K562 (cell line): ENCODE measurements around the gene ZFTA. TPM values are rescaled to one million over a fixed set of nuclear protein-coding genes. Genes with fewer than 3 reads are reported as not detected.

Experiments
- ATAC-seq: fragments of 200-7000 bp; cut with Tn5 transposase; 3 replicates; pipeline ENCODE4 v1.9.1; 2020; ENCODE audit warnings: moderate library complexity
- BruUV-seq: library from RNA; stranded (reverse); fragments of 400-500 nt; replicated peaks from 2 replicates; lab custom pipeline; 2021; lab: Mats Ljungman, UMichigan
- CTCF ChIA-PET: fragments of 300-600 bp; formaldehyde crosslinking; extraction: SDS; loops from one replicate; lab custom pipeline; 2021; ENCODE audit warnings: low intra/inter-chr PET ratio; lab: Yijun Ruan, JAX
- POLR2A ChIA-PET: fragments of 300-600, 350-650 bp; sonication (Branson Sonifier 250); formaldehyde crosslinking; extraction: SDS; loops from one replicate; lab custom pipeline; 2021; ENCODE audit warnings: antibody characterized with exemption, inconsistent platforms; lab: Yijun Ruan, JAX
- DNase-seq, 4 experiments: peaks; one replicate each; pipeline versions ENCODE4 v3.0.0 to v3.0.0-alpha.2; 2011 to 2018; ENCODE audit warnings: low spot score in 3 of 4, mixed read lengths in 3 of 4; ENCODE audit errors: extremely low read depth in 1 of 4
- FAIRE-seq: peaks from 2 replicates; lab custom pipeline; 2011; peaks lifted over from hg19 to GRCh38; lab: Jason Lieb, UNC
- H2AFZ ChIP-seq: 2 replicates; pipeline ENCODE4 v1.6.0; 2011; ENCODE audit warnings: low read depth, low read length, control low read depth, inconsistent platforms
- H3K27ac ChIP-seq: fragments of 200-600 bp; 3 replicates; pipeline ENCODE4 v1.8.0; 2011; ENCODE audit warnings: low read depth, mild to moderate bottlenecking, control low read depth, inconsistent platforms, low read length, moderate library complexity, mixed read lengths; ENCODE audit errors: extremely low read depth
- H3K27me3 ChIP-seq, 2 experiments: fragments of 300-600 bp in 1 of 2; 2 replicates in 1 of 2; 3 replicates in 1 of 2; pipeline versions ENCODE4 v1.6.0 to v1.8.0; 2011; ENCODE audit warnings: inconsistent platforms in 2 of 2, low read length in 2 of 2, mild to moderate bottlenecking in 1 of 2, mixed read lengths in 1 of 2, moderate library complexity in 1 of 2; ENCODE audit not compliant: control insufficient read depth in 2 of 2, insufficient read depth in 2 of 2
- H3K36me3 ChIP-seq: fragments of 300-600 bp; 3 replicates; pipeline ENCODE4 v1.8.0; 2011; ENCODE audit warnings: mild to moderate bottlenecking, low read length, inconsistent platforms; ENCODE audit not compliant: control insufficient read depth, insufficient read depth
- H3K4me1 ChIP-seq, 2 experiments: fragments of 200-600 bp in 1 of 2; replicated peaks in 1 of 2; 2 replicates in 1 of 2; 3 replicates in 1 of 2; pipeline versions ENCODE4 v1.5.1 to v1.8.0; 2011; ENCODE audit warnings: inconsistent platforms in 2 of 2, low read length in 2 of 2, mild to moderate bottlenecking in 1 of 2, mixed read lengths in 1 of 2, moderate library complexity in 1 of 2; ENCODE audit not compliant: control insufficient read depth in 2 of 2, insufficient read depth in 2 of 2
- H3K4me2 ChIP-seq: 2 replicates; pipeline ENCODE4 v1.6.1; 2011; ENCODE audit warnings: low read length, control low read depth, inconsistent platforms, mixed read lengths; ENCODE audit not compliant: insufficient read depth
- H3K4me3 ChIP-seq: fragments of 200-600 bp; sonication (generic), shearing (Covaris generic); 2 replicates; pipeline ENCODE4 v1.5.1; 2016; ENCODE audit warnings: control low read depth, inconsistent platforms
- H3K79me2 ChIP-seq: fragments of 200-600 bp; 3 replicates; pipeline ENCODE4 v1.8.0; 2011; ENCODE audit warnings: low read length, inconsistent platforms; ENCODE audit not compliant: control insufficient read depth, insufficient read depth
- H3K9ac ChIP-seq, 2 experiments: 2 replicates each; pipeline versions ENCODE4 v1.6.0 to v1.6.1; 2011; ENCODE audit warnings: low read depth in 2 of 2, low read length in 2 of 2, control low read depth in 1 of 2, inconsistent platforms in 1 of 2, mild to moderate bottlenecking in 1 of 2, mixed read lengths in 1 of 2; ENCODE audit not compliant: insufficient read depth in 1 of 2
- H3K9me1 ChIP-seq: one replicate; pipeline ENCODE4 v1.6.0; 2011; ENCODE audit warnings: inconsistent platforms, mild to moderate bottlenecking, low read length, moderate library complexity; ENCODE audit not compliant: control insufficient read depth, insufficient read depth
- H3K9me3 ChIP-seq: replicated peaks from 2 replicates; pipeline ENCODE4 v1.5.1; 2011; ENCODE audit warnings: low read depth, low read length, inconsistent platforms; ENCODE audit not compliant: control insufficient read depth, insufficient read depth
- H4K20me1 ChIP-seq: replicated peaks from 2 replicates; pipeline ENCODE4 v1.6.1; 2011; ENCODE audit warnings: low read length, inconsistent platforms, mixed read lengths; ENCODE audit not compliant: control insufficient read depth, insufficient read depth
- ATF4 ChIP-seq: fragments of 450-650 bp; formaldehyde crosslinking; IDR thresholded peaks from 2 replicates; pipeline ENCODE4 v1.4.0; 2022; ENCODE audit warnings: mild to moderate bottlenecking, moderate library complexity
- BMI1 ChIP-seq: fragments of 150-350 bp; IDR thresholded peaks from 2 replicates; pipeline ENCODE4 v1.6.1; 2014; ENCODE audit warnings: low read length
- CREB3 ChIP-seq: fragments of 450-650 bp; conservative IDR thresholded peaks from 2 replicates; pipeline ENCODE4 v1.6.1; 2016; ENCODE audit warnings: missing genetic modification characterization, low read depth, mild to moderate bottlenecking, missing compliant biosample characterization, moderate library complexity
- EHMT2 ChIP-seq: fragments of 450-650 bp; IDR thresholded peaks from 2 replicates; pipeline ENCODE4 v1.6.1; 2018; ENCODE audit warnings: antibody characterized with exemption
- ELF1 ChIP-seq: fragments of 200-800 bp; sonication (Bioruptor generic); IDR thresholded peaks from 2 replicates; pipeline ENCODE4 v1.6.1; 2016; ENCODE audit warnings: missing genetic modification characterization, missing compliant biosample characterization
- EWSR1 ChIP-seq: fragments of 450-650 bp; IDR thresholded peaks from 2 replicates; pipeline ENCODE4 v1.6.1; 2018; ENCODE audit warnings: borderline replicate concordance, mild to moderate bottlenecking, low read depth, moderate library complexity; ENCODE audit not compliant: partially characterized antibody
- FUS ChIP-seq: fragments of 200-400 bp; formaldehyde crosslinking; optimal IDR thresholded peaks from 2 replicates; pipeline ENCODE3; 2017; ENCODE audit warnings: low read depth, low read length
- HDAC6 ChIP-seq: IDR thresholded peaks from 2 replicates; pipeline ENCODE4 v1.6.1; 2012; ENCODE audit warnings: low read depth, mild to moderate bottlenecking, control low read depth, inconsistent platforms, low read length, moderate library complexity
- KDM2B ChIP-seq: fragments of 250-450 bp; sonication (Bioruptor Pico); IDR thresholded peaks from 2 replicates; pipeline ENCODE4 v1.8.0; 2021; ENCODE audit warnings: mild to moderate bottlenecking, moderate library complexity
- L3MBTL2 ChIP-seq: fragments of 450-650 bp; IDR thresholded peaks from 2 replicates; pipeline ENCODE4 v1.6.1; 2016; ENCODE audit warnings: mild to moderate bottlenecking, moderate library complexity
- NFE2L1 ChIP-seq: fragments of 450-650 bp; IDR thresholded peaks from 2 replicates; pipeline ENCODE4 v1.6.1; 2016; ENCODE audit warnings: missing genetic modification characterization, low read depth, mild to moderate bottlenecking, missing compliant biosample characterization, moderate library complexity, borderline replicate concordance
- PURB ChIP-seq: sonication (generic); formaldehyde crosslinking; IDR thresholded peaks from 2 replicates; pipeline ENCODE4 v1.9.0; 2021; ENCODE audit warnings: low read depth, mild to moderate bottlenecking, missing genetic modification reagents
- TAF9B ChIP-seq: fragments of 450-650 bp; IDR thresholded peaks from 2 replicates; pipeline ENCODE4 v1.6.1; 2018; ENCODE audit warnings: mild to moderate bottlenecking; ENCODE audit not compliant: partially characterized antibody
- TBL1XR1 ChIP-seq, 2 experiments: IDR thresholded peaks; 2 replicates each; pipeline ENCODE4 v1.6.1; 2012; ENCODE audit warnings: improper control_type of control experiment in 2 of 2, low read length in 2 of 2, mild to moderate bottlenecking in 1 of 2
- ZNF239 ChIP-seq: fragments of 250-450 bp; sonication (Bioruptor Pico); IDR thresholded peaks from 2 replicates; pipeline ENCODE4 v1.4.0; 2020; ENCODE audit warnings: mild to moderate bottlenecking
- ZNF395 ChIP-seq: fragments of 200-800 bp; sonication (Bioruptor generic); IDR thresholded peaks from 2 replicates; pipeline ENCODE4 v1.6.1; 2017; ENCODE audit warnings: missing genetic modification characterization, missing compliant biosample characterization
- ZNF512 ChIP-seq: IDR thresholded peaks from 2 replicates; pipeline ENCODE4 v1.6.1; 2016; ENCODE audit warnings: missing genetic modification characterization, missing compliant biosample characterization
- WGBS: fragments of 100-300 bp; shearing (Covaris generic); methylation state at CpG from one replicate; pipeline ENCODE4 v1.1.6; 2016; ENCODE audit warnings: low coverage, mixed read lengths; ENCODE audit not compliant: insufficient coverage; ENCODE audit errors: missing lambda C conversion rate; 5-methylcytosine and 5-hydroxymethylcytosine counted together
- in situ Hi-C: fragments of 300-500 bp; cut with MboI; formaldehyde crosslinking; loops from 4 replicates; pipeline ENCODE4 v1.15.0; 2018; ENCODE audit warnings: inconsistent platforms, mixed read lengths
- intact Hi-C: fragments of 100-400 bp; cut with micrococcal nuclease; formaldehyde crosslinking; loops from 2 replicates; pipeline ENCODE4 v1.14.2; 2022
- polyA plus RNA-seq, 8 experiments: library from polyadenylated mRNA; depleted of rRNA in 4 of 8; stranded (reverse) in 5 of 8; unstranded in 3 of 8; fragments of >200 nt; fragmentation: Nextera tagmentation in 2 of 8; fragmentation: Illumina TruSeq in 1 of 8; extraction: Ambion mirVana in 2 of 8; extraction: Trizol in 1 of 8; gene quantifications; 2 replicates each; pipeline versions ENCODE4 v1.2.1 to v1.2.3, GENCODE V29; 2011 to 2014; ENCODE audit warnings: inconsistent platforms in 1 of 8, missing spikeins in 1 of 8
- total RNA-seq, 7 experiments: library from RNA; depleted of rRNA in 6 of 7; stranded (reverse); fragments of >200 nt in 6 of 7; fragmentation: Illumina TruSeq in 2 of 7; extraction: Trizol in 2 of 7; gene quantifications; 2 replicates each; pipeline versions ENCODE4 v1.2.1 to v1.2.3, GENCODE V29; 2011 to 2021; ENCODE audit warnings: low replicate concordance in 1 of 7

Gene ZFTA
- total and polyA plus RNA-seq, 9 of the 15 experiments (the other 6 are each of a cell fraction or from before 2014, with no cell fraction given), result 0.45 to 12.3 (median 2.9) TPM

- Histone ChIP-seq H3K4me3 (peak overlapping the region; percentile 60), H4K20me1 (no peaks in the 10 kb centered on the region), H3K9me1 (no peaks in the 10 kb centered on the region), H3K4me2 (peak overlapping the region; percentile 63), H3K4me1 (peaks cover 8 to 47% of the 10 kb centered on the region in 2 experiments), H2AFZ (peak overlapping the region; percentile 86), H3K27ac (peak overlapping the region; percentile 61), H3K36me3 (peaks cover 15% of the 10 kb centered on the region; the same call in 1 of the 3 replicates), H3K9me3 (no peaks in the 10 kb centered on the region), H3K79me2 (peaks cover 19% of the 10 kb centered on the region), H3K27me3 (no peaks in the 10 kb centered on the region), H3K9ac (peak overlapping the region; percentile 63 to 95; a peak in 3 of 4 replicates)
- 5% methylated on average over 28 of the region's 82 CpGs for WGBS
- ATAC-seq (peak; percentile 84), DNase-seq (peak; percentile 64 to 87 (median 80)), FAIRE-seq (no peak)
- in situ Hi-C loops, result loop anchor here (10.0 kb wide), 1 partner anchor 376 kb away; no protein-coding TSS in a partner anchor
- ChIA-PET CTCF (interaction anchor here (0.8 kb wide), 1 partner anchor 68 kb away, joined by 5 read pairs; no protein-coding TSS in a partner anchor), POLR2A (interaction anchor here (0.6 to 1.1 kb wide), 3 partner anchors 42 to 192 kb away, joined by 3 read pairs; no protein-coding TSS in a partner anchor)
- intact Hi-C loops, result loop anchor here (5.0 kb wide), 4 partner anchors 43 to 383 kb away; partner anchors contain the start of genes MARK2, RCOR2 and SPINDOC
- BruUV-seq, result no TSS peak
- TF ChIP-seq CREB3 (tag) (no peak), L3MBTL2 (peak; percentile 27; the same call in 1 of the 2 replicates), ZNF239 (CRISPR knock-in tag) (no peak), EHMT2 (no peak), ATF4 (no peak), KDM2B (no peak; the same call in 1 of the 2 replicates), BMI1 (no peak), TBL1XR1 (IDR thresholded peaks at IDR 0.05; ENCODE audit: low read length in 2 of 2) (no peak), HDAC6 (no peak), TAF9B (no peak), ELF1 (tag) (no peak), ZNF512 (tag) (no peak), PURB (CRISPR knock-in tag) (no peak), EWSR1 (no peak), ZNF395 (CRISPR knock-in tag) (no peak), NFE2L1 (tag) (no peak), FUS (no peak)
Measured at GRCh38 chr11:63769042-63769713, 603 bp upstream of the ZFTA start.
